ENCODE results near the gene SYDE2.
A peak's percentile ranks its signal among the peaks of the same experiment; 100 is the strongest.

Gene SYDE2

DNA sequence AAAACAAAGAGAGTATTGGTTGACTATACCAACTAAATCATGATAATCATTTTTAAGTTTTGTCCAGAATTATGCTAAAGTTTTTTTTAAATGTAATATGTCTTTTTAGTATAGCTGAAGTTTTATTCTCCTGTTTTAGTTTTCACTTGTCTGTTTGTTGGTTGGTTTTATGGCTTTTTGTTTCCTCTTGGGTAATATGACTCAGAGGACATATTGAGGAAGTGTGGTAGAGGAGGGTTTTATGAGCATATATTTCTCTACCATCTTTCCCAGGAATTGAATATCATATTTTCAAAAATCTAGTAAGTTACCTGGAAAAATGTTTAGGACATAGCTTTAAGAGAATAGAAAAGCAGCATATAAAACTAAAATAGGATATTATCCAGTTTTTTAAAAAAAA, 84.0 kb downstream of the SYDE2 start:
- DNase-seq: no peak

DNA sequence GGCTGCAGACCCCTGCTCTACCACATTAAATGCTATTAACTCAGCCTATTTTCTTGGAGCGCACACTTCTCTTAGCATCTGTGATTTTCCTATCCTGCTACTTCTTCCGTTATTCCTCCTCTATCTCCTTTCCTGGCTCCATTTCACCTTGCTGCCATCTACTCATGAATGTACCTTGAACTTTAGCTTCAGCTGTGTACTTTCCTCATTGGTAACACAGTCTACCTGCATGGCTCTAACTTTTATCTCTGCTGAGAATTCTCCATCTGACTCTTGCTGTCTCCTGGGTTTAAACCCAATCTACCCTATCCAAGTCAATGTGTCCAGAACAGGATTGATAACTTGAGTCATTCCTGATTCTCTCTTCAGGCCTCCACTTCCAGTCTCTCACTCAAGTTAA, 84.9 kb downstream of the SYDE2 start:
- no peak for DNase-seq

GRCh38 chr1:85111695-85112094, 89.1 kb downstream of the SYDE2 start:
- DNase-seq: no peak

DNA sequence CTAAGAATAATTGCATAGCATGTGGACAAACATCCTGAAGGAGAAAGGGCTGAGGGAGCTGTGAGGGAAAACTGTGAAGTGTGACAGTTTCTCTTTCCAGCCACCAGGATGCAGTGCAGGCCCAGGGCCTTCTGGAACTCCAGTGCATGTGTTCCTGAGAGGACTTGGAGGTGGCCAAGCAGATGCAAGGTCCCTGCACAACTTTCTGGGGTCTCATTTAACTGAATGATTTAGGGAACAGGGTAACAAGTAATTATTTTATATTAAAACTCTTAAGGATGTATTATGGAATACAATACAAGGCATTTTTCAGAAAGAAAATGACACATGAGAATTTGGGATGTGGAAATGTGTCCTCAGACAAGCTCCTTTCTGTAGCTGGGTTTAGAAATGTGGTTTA, 91.3 kb downstream of the SYDE2 start:
- peak; percentile 27 for DNase-seq

Data from stimulated activated CD4-positive, alpha-beta T cell treated with anti-CD3 and anti-CD28 coated beads, Interleukin-4, amount 100 ng/mL, for 24 hours (primary cell).